IMR-90 (cell line): ENCODE results near the gene CD300LF. TPM values are rescaled to one million over a fixed set of nuclear protein-coding genes. Genes with fewer than 3 reads are reported as not detected.

Experiments used
- ATAC-seq: fragments of 200-7000 bp; cut with Tn5 transposase; 2 replicates; pipeline ENCODE4 v1.9.1; 2020; ENCODE audit warnings: low read depth, mild to moderate bottlenecking, moderate library complexity
- BruUV-seq: library from RNA; stranded (reverse); fragments of 400-500 nt; replicated peaks from 2 replicates; lab custom pipeline; 2021; lab: Mats Ljungman, UMichigan
- CTCF ChIA-PET: fragments of 300-600 bp; formaldehyde crosslinking; extraction: SDS; loops from one replicate; lab custom pipeline; 2021; ENCODE audit warnings: antibody characterized with exemption; lab: Yijun Ruan, JAX
- POLR2A ChIA-PET: fragments of 300-600 bp; sonication (Branson Sonifier 250); formaldehyde crosslinking; loops from one replicate; lab custom pipeline; 2022; ENCODE audit warnings: antibody characterized with exemption; ENCODE audit not compliant: unreplicated experiment; lab: Charles Lee
- DNase-seq: peaks from one replicate; pipeline ENCODE4 v3.0.0; 2013
- H2AFZ ChIP-seq: replicated peaks from 2 replicates; pipeline ENCODE3; 2013; ENCODE audit warnings: low read length, mild to moderate bottlenecking; ENCODE audit not compliant: poor library complexity
- H2AK5ac ChIP-seq: 2 replicates; pipeline ENCODE4 v1.6.1; 2013; ENCODE audit warnings: low read depth, low read length, inconsistent platforms
- H2AK9ac ChIP-seq: replicated peaks from 2 replicates; pipeline ENCODE3; 2013; ENCODE audit warnings: mild to moderate bottlenecking, low read depth, low read length, moderate library complexity; ENCODE audit not compliant: poor library complexity
- H2BK120ac ChIP-seq: 2 replicates; pipeline ENCODE4 v1.6.1; 2013; ENCODE audit warnings: low read depth, low read length, inconsistent platforms
- H2BK15ac ChIP-seq: 3 replicates; pipeline ENCODE4 v1.6.1; 2013; ENCODE audit warnings: low read depth, low read length, inconsistent platforms
- H2BK20ac ChIP-seq: 2 replicates; pipeline ENCODE4 v1.6.1; 2013; ENCODE audit warnings: low read depth, mild to moderate bottlenecking, inconsistent platforms, low read length, moderate library complexity
- H2BK5ac ChIP-seq: 2 replicates; pipeline ENCODE4 v1.6.1; 2013; ENCODE audit warnings: mild to moderate bottlenecking, low read depth, low read length, inconsistent platforms; ENCODE audit not compliant: poor library complexity, severe bottlenecking
- H3K14ac ChIP-seq: replicated peaks from 2 replicates; pipeline ENCODE4 v1.6.1; 2013; ENCODE audit warnings: low read depth, low read length, inconsistent platforms
- H3K18ac ChIP-seq: 2 replicates; pipeline ENCODE4 v1.6.1; 2013; ENCODE audit warnings: low read depth, low read length, control low read depth
- H3K23ac ChIP-seq: 2 replicates; pipeline ENCODE4 v1.6.1; 2013; ENCODE audit warnings: low read depth, low read length, inconsistent platforms
- H3K27ac ChIP-seq: 2 replicates; pipeline ENCODE4 v1.5.1; 2013; ENCODE audit warnings: mild to moderate bottlenecking, control low read depth, low read length; ENCODE audit not compliant: insufficient read depth
- H3K27me3 ChIP-seq: 2 replicates; pipeline ENCODE4 v1.6.1; 2013; ENCODE audit warnings: low read length; ENCODE audit not compliant: control insufficient read depth, insufficient read depth
- H3K36me3 ChIP-seq: 2 replicates; pipeline ENCODE4 v1.6.1; 2013; ENCODE audit warnings: low read length, mixed read lengths; ENCODE audit not compliant: control insufficient read depth, insufficient read depth
- H3K4ac ChIP-seq: 2 replicates; pipeline ENCODE4 v1.6.1; 2013; ENCODE audit warnings: low read depth, low read length, inconsistent platforms
- H3K4me1 ChIP-seq: 2 replicates; pipeline ENCODE4 v1.6.1; 2013; ENCODE audit warnings: low read length, mixed read lengths; ENCODE audit not compliant: control insufficient read depth, insufficient read depth
- H3K4me2 ChIP-seq: 2 replicates; pipeline ENCODE4 v1.6.1; 2013; ENCODE audit warnings: low read depth, mild to moderate bottlenecking, control low read depth, low read length, moderate library complexity
- H3K4me3 ChIP-seq: 2 replicates; pipeline ENCODE4 v1.5.1; 2013; ENCODE audit warnings: low read depth, mild to moderate bottlenecking, control low read depth, low read length, moderate library complexity; ENCODE audit not compliant: insufficient read depth
- H3K56ac ChIP-seq: 2 replicates; pipeline ENCODE4 v1.6.1; 2013; ENCODE audit warnings: low read length, inconsistent platforms; ENCODE audit not compliant: insufficient read depth; ENCODE audit errors: extremely low read depth
- H3K79me1 ChIP-seq, 2 experiments: 2 replicates each; pipeline ENCODE4 v1.6.1; 2013; ENCODE audit warnings: low read length in 2 of 2, inconsistent platforms in 1 of 2, low read depth in 1 of 2
- H3K9ac ChIP-seq: 2 replicates; pipeline ENCODE4 v1.6.1; 2013; ENCODE audit warnings: low read depth, low read length, control low read depth
- H3K9me1 ChIP-seq: 2 replicates; pipeline ENCODE4 v1.6.1; 2013; ENCODE audit warnings: low read length, inconsistent platforms; ENCODE audit not compliant: insufficient read depth
- H3K9me3 ChIP-seq: 2 replicates; pipeline ENCODE4 v1.6.1; 2013; ENCODE audit warnings: low read length; ENCODE audit not compliant: control insufficient read depth, insufficient read depth
- H4K20me1 ChIP-seq: 2 replicates; pipeline ENCODE4 v1.6.1; 2013; ENCODE audit warnings: low read length, inconsistent platforms; ENCODE audit not compliant: insufficient read depth
- H4K5ac ChIP-seq: 2 replicates; pipeline ENCODE4 v1.6.1; 2013; ENCODE audit warnings: mild to moderate bottlenecking, low read depth, low read length, control low read depth
- H4K8ac ChIP-seq, 2 experiments: 2 replicates each; pipeline ENCODE4 v1.6.1; 2013; ENCODE audit warnings: low read depth in 2 of 2, low read length in 2 of 2, control low read depth in 1 of 2, inconsistent platforms in 1 of 2
- H4K91ac ChIP-seq: 2 replicates; pipeline ENCODE4 v1.6.1; 2013; ENCODE audit warnings: low read depth, low read length, inconsistent platforms; ENCODE audit not compliant: insufficient read depth
- BHLHE40 ChIP-seq: fragments of 150-350 bp; IDR thresholded peaks from 2 replicates; pipeline ENCODE4 v1.6.1; 2016; ENCODE audit warnings: mild to moderate bottlenecking, low read depth, low read length
- CHD1 ChIP-seq: IDR thresholded peaks from 2 replicates; pipeline ENCODE4 v1.6.1; 2012; ENCODE audit warnings: low read depth, low read length, improper control_type of control experiment
- FOS ChIP-seq: fragments of 150-350 bp; IDR thresholded peaks from 2 replicates; pipeline ENCODE4 v1.6.1; 2016; ENCODE audit warnings: low read depth, low read length
- MAZ ChIP-seq: IDR thresholded peaks from 2 replicates; pipeline ENCODE4 v1.6.1; 2012; ENCODE audit warnings: low read depth, mild to moderate bottlenecking, low read length, improper control_type of control experiment, moderate library complexity, borderline replicate concordance
- NFE2L2 ChIP-seq: fragments of 150-350 bp; IDR thresholded peaks from 2 replicates; pipeline ENCODE4 v1.6.1; 2016; ENCODE audit warnings: low read depth, mild to moderate bottlenecking, low read length
- SMC3 ChIP-seq: fragments of 150-350 bp; IDR thresholded peaks from 2 replicates; pipeline ENCODE4 v1.6.1; 2016; ENCODE audit warnings: low read depth, mild to moderate bottlenecking, antibody characterized with exemption, low read length, moderate library complexity
- WGBS, 2 experiments: methylation state at CpG; one replicate each; pipeline versions ENCODE4 v1.1.5 to v1.1.7; 2013; ENCODE audit warnings: missing lambda C conversion rate in 2 of 2; ENCODE audit not compliant: insufficient read length in 1 of 2; ENCODE audit errors: extremely low coverage in 2 of 2; 5-methylcytosine and 5-hydroxymethylcytosine counted together
- dilution Hi-C: fragments of 300-500 bp; cut with HindIII; formaldehyde crosslinking; loops from one replicate; pipeline ENCODE4 v1.14.3; 2018; ENCODE audit warnings: low sequenced_read_pairs; ENCODE audit not compliant: unreplicated experiment
- in situ Hi-C: fragments of 300-500 bp; cut with MboI; formaldehyde crosslinking; loops from 3 replicates; pipeline ENCODE4 v1.14.3; 2019; ENCODE audit warnings: low sequenced_read_pairs, inconsistent platforms, mixed read lengths
- intact Hi-C: fragments of 100-400 bp; cut with micrococcal nuclease; formaldehyde crosslinking; loops from 2 replicates; pipeline ENCODE4 v1.10.0; 2022
- polyA plus RNA-seq, 3 experiments: library from polyadenylated mRNA; depleted of rRNA; stranded (reverse); fragments of >200 nt; gene quantifications; 2 replicates each; pipeline ENCODE4 v1.2.3, GENCODE V29; 2012; ENCODE audit warnings: low replicate concordance in 1 of 3
- total RNA-seq: library from RNA; depleted of rRNA; stranded (reverse); fragments of >200 nt; gene quantifications from 2 replicates; pipeline ENCODE4 v1.2.3, GENCODE V29; 2012
- TF ChIP-seq, protein P1 (sequence below): fragments of 150-350 bp; IDR thresholded peaks from 2 replicates; pipeline ENCODE4 v1.6.1; 2017; ENCODE audit warnings: mild to moderate bottlenecking, antibody characterized with exemption, low read length, low read depth
- TF ChIP-seq, protein P2 (sequence below): conservative IDR thresholded peaks from 2 replicates; pipeline ENCODE4 v1.5.1; 2012; ENCODE audit warnings: mild to moderate bottlenecking, low read depth, low read length, improper control_type of control experiment

The CD300LF gene
- total and polyA plus RNA-seq, 2 of the 4 experiments (the other 2 are of a cell fraction), result not detected

DNA sequence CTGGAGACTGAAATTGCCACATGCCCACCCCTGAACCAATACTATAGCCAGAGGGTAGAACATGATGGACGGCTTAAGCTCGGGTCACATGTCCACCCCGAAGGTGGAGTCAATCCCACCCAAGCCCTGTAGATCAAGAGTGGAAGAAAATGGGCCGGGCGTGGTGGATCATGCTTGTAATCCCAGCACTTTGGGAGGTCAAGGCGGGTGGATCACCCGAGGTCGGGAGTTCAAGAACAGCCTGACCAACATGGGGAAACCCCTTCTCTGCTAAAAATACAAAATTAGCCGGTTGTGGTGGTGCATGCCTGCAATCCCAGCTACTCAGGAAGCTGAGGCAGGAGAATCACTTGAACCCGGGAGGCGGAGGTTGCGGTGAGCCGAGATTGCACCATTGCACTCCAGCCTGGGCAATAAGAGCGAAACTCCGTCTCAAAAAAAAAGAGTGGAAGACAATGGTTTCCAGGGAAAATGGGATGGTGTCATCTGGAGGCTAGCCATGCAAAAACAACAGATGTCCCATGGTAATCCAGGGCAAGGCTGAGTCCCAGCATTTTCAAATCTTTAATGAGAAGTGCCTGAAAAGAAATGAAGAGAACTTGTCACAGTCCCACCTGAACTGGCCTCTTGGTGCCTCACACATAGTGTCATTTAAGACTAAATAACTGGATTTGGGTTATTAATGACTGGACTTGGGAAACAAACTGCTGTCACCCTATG lies 30.1 kb downstream of the CD300LF start:
- Histone ChIP-seq H3K4me3 (no peak overlapping the region), H2BK15ac (no peak overlapping the region), H4K5ac (no peak overlapping the region), H2BK20ac (no peak overlapping the region), H3K27me3 (no peaks in the 10 kb centered on the region), H3K9me1 (no peaks in the 10 kb centered on the region), H3K36me3 (no peaks in the 10 kb centered on the region), H3K14ac (no peak overlapping the region), H3K4me1 (no peaks in the 10 kb centered on the region), H2BK5ac (no peak overlapping the region), H3K18ac (no peak overlapping the region), H3K27ac (no peak overlapping the region), H4K91ac (no peak overlapping the region), H3K9ac (no peak overlapping the region), H3K79me1 (no peaks in the 10 kb centered on the region), H3K4ac (no peak overlapping the region), H2AFZ (no peak overlapping the region), H4K8ac (no peak overlapping the region), H3K56ac (no peak overlapping the region), H2AK5ac (no peak overlapping the region), H2BK120ac (no peak overlapping the region), H3K4me2 (no peak overlapping the region), H2AK9ac (no peak overlapping the region), H4K20me1 (no peaks in the 10 kb centered on the region), H3K23ac (no peak overlapping the region), H3K9me3 (no peaks in the 10 kb centered on the region)
- no TSS peak for BruUV-seq
- no peak for TF ChIP-seq CHD1
- no peak for TF ChIP-seq SMC3
- TF ChIP-seq FOS, result no peak
- no peak for TF ChIP-seq MAZ
- no peak for TF ChIP-seq BHLHE40
- no peak for TF ChIP-seq NFE2L2
- TF ChIP-seq, protein P1, sequence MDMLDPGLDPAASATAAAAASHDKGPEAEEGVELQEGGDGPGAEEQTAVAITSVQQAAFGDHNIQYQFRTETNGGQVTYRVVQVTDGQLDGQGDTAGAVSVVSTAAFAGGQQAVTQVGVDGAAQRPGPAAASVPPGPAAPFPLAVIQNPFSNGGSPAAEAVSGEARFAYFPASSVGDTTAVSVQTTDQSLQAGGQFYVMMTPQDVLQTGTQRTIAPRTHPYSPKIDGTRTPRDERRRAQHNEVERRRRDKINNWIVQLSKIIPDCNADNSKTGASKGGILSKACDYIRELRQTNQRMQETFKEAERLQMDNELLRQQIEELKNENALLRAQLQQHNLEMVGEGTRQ, result no peak
- TF ChIP-seq, protein P2, sequence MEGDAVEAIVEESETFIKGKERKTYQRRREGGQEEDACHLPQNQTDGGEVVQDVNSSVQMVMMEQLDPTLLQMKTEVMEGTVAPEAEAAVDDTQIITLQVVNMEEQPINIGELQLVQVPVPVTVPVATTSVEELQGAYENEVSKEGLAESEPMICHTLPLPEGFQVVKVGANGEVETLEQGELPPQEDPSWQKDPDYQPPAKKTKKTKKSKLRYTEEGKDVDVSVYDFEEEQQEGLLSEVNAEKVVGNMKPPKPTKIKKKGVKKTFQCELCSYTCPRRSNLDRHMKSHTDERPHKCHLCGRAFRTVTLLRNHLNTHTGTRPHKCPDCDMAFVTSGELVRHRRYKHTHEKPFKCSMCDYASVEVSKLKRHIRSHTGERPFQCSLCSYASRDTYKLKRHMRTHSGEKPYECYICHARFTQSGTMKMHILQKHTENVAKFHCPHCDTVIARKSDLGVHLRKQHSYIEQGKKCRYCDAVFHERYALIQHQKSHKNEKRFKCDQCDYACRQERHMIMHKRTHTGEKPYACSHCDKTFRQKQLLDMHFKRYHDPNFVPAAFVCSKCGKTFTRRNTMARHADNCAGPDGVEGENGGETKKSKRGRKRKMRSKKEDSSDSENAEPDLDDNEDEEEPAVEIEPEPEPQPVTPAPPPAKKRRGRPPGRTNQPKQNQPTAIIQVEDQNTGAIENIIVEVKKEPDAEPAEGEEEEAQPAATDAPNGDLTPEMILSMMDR, result no peak
- CTCF ChIA-PET, result no interaction called here
- 56% methylated on average over 4 of the region's 15 CpGs; no CpG with 5 or more reads in 1 of the 2 experiments for WGBS, 2 experiments
- POLR2A ChIA-PET, result no interaction called here
- intact Hi-C loops, result no loop called here
- DNase-seq (no peak), ATAC-seq (no peak)
- in situ Hi-C loops, result no loop called here
- dilution Hi-C loops, result no loop called here
